Osteocyte (in vitro differentiated cells): ENCODE measurements around the gene FBXL14. TPM values are rescaled to one million over a fixed set of nuclear protein-coding genes. Genes with fewer than 3 reads are reported as not detected.

Source experiments
- DNase-seq: peaks from one replicate; pipeline ENCODE4 v3.0.0; 2021; ENCODE audit warnings: mixed read lengths; ENCODE audit not compliant: unreplicated experiment; ENCODE audit errors: extremely low spot score
- H3K27ac Mint-ChIP-seq: one replicate; pipeline ENCODE4 v1.8.0; 2021; ENCODE audit warnings: mild to moderate bottlenecking, mixed read lengths; ENCODE audit not compliant: unreplicated experiment
- H3K27me3 Mint-ChIP-seq: one replicate; pipeline ENCODE4 v1.8.0; 2021; ENCODE audit warnings: mixed read lengths; ENCODE audit not compliant: unreplicated experiment
- H3K36me3 Mint-ChIP-seq: one replicate; pipeline ENCODE4 v1.8.0; 2021; ENCODE audit warnings: mixed read lengths; ENCODE audit not compliant: unreplicated experiment
- H3K4me1 Mint-ChIP-seq: one replicate; pipeline ENCODE4 v1.8.0; 2021; ENCODE audit warnings: mixed read lengths; ENCODE audit not compliant: unreplicated experiment
- H3K4me3 Mint-ChIP-seq: one replicate; pipeline ENCODE4 v1.8.0; 2021; ENCODE audit warnings: mild to moderate bottlenecking, moderate library complexity, mixed read lengths; ENCODE audit not compliant: unreplicated experiment
- H3K9me3 Mint-ChIP-seq: one replicate; pipeline ENCODE4 v1.8.0; 2021; ENCODE audit warnings: mixed read lengths; ENCODE audit not compliant: unreplicated experiment
- CTCF ChIP-seq: fragments of 200-600 bp; sonication (generic); IDR thresholded peaks from 2 replicates; pipeline ENCODE4 v1.5.0; 2021; ENCODE audit warnings: antibody characterized with exemption, mild to moderate bottlenecking, moderate library complexity
- total RNA-seq: library from RNA; stranded (reverse); gene quantifications from 2 replicates; pipeline ENCODE4 v1.2.1, GENCODE V29; 2021

FBXL14 gene
- total RNA-seq, 1 donor from 2014 or later = 9.1 TPM

- no peak for DNase-seq
- no peak for TF ChIP-seq CTCF
- peak overlapping the region; percentile 91 for H3K27ac Mint-ChIP-seq
- no peaks in the 10 kb centered on the region for H3K36me3 Mint-ChIP-seq
- H3K9me3 Mint-ChIP-seq = no peaks in the 10 kb centered on the region
- H3K4me3 Mint-ChIP-seq = peak overlapping the region; percentile 89
- peaks cover 77% of the 10 kb centered on the region for H3K4me1 Mint-ChIP-seq
- H3K27me3 Mint-ChIP-seq = no peaks in the 10 kb centered on the region
Observed at GRCh38 chr12:1590221-1590979, 4.0 kb downstream of the FBXL14 start.

GRCh38 chr12:1588575-1588947, 5.8 kb downstream of the FBXL14 start:
- Mint-ChIP-seq H3K36me3 (no peaks in the 10 kb centered on the region), H3K27me3 (no peaks in the 10 kb centered on the region), H3K4me3 (no peak overlapping the region), H3K9me3 (no peaks in the 10 kb centered on the region), H3K4me1 (peaks cover 72% of the 10 kb centered on the region), H3K27ac (peak overlapping the region; percentile 69)
- no peak for DNase-seq
- no peak for TF ChIP-seq CTCF

DNA sequence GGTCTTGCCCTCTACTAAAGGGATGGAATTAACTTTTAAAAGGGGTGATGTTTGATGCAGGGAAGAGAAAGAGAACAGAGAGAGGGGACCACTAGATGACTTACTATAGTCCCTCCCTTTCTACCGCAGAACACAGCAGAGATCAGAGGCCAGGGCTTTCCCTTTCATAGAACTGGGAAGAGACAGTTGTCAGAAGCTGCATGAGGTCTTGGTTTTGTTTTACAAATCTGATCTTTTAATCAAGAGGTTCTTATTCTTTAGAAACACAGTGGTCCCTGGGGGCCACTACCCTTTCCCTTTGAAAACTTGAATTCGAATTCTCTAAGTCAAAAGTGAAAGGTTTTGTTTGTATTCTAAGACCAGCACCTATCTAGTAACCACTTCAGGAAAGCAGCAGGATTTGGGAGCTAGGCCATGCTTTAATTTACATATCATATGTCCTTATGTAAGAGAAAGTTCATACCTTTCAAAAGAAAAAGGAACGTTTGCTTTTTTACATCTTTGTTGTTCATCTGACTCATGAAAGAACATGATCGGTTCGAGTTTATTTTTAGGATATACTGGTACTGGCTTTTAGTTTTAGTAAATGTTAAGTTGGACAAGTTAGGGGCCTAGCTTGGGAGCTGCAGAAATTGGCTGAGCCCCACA, 6.3 kb downstream of the FBXL14 start:
- H3K9me3 Mint-ChIP-seq = no peaks in the 10 kb centered on the region
- H3K4me3 Mint-ChIP-seq = no peak overlapping the region
- no peak for DNase-seq
- no peak for TF ChIP-seq CTCF
- no peaks in the 10 kb centered on the region for H3K36me3 Mint-ChIP-seq
- peaks cover 74% of the 10 kb centered on the region for H3K4me1 Mint-ChIP-seq
- no peaks in the 10 kb centered on the region for H3K27me3 Mint-ChIP-seq
- H3K27ac Mint-ChIP-seq = peak overlapping the region; percentile 69

GRCh38 chr12:1584326-1584725, 10.1 kb downstream of the FBXL14 start:
- Mint-ChIP-seq H3K4me3 (no peak overlapping the region), H3K27me3 (no peaks in the 10 kb centered on the region)

More at GRCh38 chr12:1584326-1584725, 10.1 kb downstream of the FBXL14 start:
- Mint-ChIP-seq H3K27ac (no peak overlapping the region), H3K9me3 (no peaks in the 10 kb centered on the region), H3K4me1 (peaks cover 73% of the 10 kb centered on the region), H3K36me3 (no peaks in the 10 kb centered on the region)
- DNase-seq = no peak
- TF ChIP-seq CTCF = no peak
